WTC11 (cell line): ENCODE measurements around the gene ZNF236. TPM values are rescaled to one million over a fixed set of nuclear protein-coding genes. Genes with fewer than 3 reads are reported as not detected.
A peak's percentile ranks its signal among the peaks of the same experiment; 100 is the strongest.

ENCODE experiments used
- ATAC-seq: fragments of 200-7000 bp; cut with Tn5 transposase; 2 replicates; pipeline ENCODE4 v1.10.0; 2021; ENCODE audit warnings: mild to moderate bottlenecking, moderate library complexity
- CTCF ChIA-PET: fragments of 300-600 bp; sonication (Branson Sonifier 250); formaldehyde crosslinking; loops from one replicate; lab custom pipeline; 2021; ENCODE audit warnings: antibody characterized with exemption; lab: Charles Lee
- POLR2A ChIA-PET: fragments of 350-600 bp; sonication (Branson Sonifier 250); formaldehyde crosslinking; loops from one replicate; lab custom pipeline; 2021; ENCODE audit warnings: antibody characterized with exemption; lab: Charles Lee
- DNase-seq: peaks from one replicate; pipeline ENCODE4 v3.0.0; 2021; ENCODE audit warnings: low spot score
- H3K27ac Mint-ChIP-seq: 2 replicates; pipeline ENCODE4 v1.8.0; 2021; ENCODE audit warnings: mixed read lengths
- H3K27me3 Mint-ChIP-seq: 2 replicates; pipeline ENCODE4 v1.8.0; 2021; ENCODE audit warnings: low read depth, mild to moderate bottlenecking, moderate library complexity, mixed read lengths
- H3K36me3 Mint-ChIP-seq: 2 replicates; pipeline ENCODE4 v1.8.0; 2021; ENCODE audit warnings: mixed read lengths
- H3K4me1 Mint-ChIP-seq: 2 replicates; pipeline ENCODE4 v1.8.0; 2022; ENCODE audit warnings: mixed read lengths
- H3K4me3 Mint-ChIP-seq: 2 replicates; pipeline ENCODE4 v1.8.0; 2021; ENCODE audit warnings: mild to moderate bottlenecking, moderate library complexity, mixed read lengths
- H3K9me3 Mint-ChIP-seq: 2 replicates; pipeline ENCODE4 v1.8.0; 2021; ENCODE audit warnings: mixed read lengths
- AFF4 ChIP-seq: sonication (generic); formaldehyde crosslinking; IDR thresholded peaks from 2 replicates; pipeline ENCODE4 v1.8.1; 2023; ENCODE audit warnings: mild to moderate bottlenecking, missing genetic modification reagents, borderline replicate concordance
- ATF3 ChIP-seq: sonication (generic); formaldehyde crosslinking; conservative IDR thresholded peaks from 2 replicates; pipeline ENCODE4 v1.8.1; 2022; ENCODE audit warnings: mild to moderate bottlenecking, missing genetic modification reagents
- ATF6 ChIP-seq: sonication (generic); formaldehyde crosslinking; IDR thresholded peaks from 2 replicates; pipeline ENCODE4 v1.8.1; 2023; ENCODE audit warnings: mild to moderate bottlenecking, missing genetic modification reagents
- CREB1 ChIP-seq: sonication (generic); formaldehyde crosslinking; IDR thresholded peaks from 2 replicates; pipeline ENCODE4 v1.8.0; 2023; ENCODE audit warnings: mild to moderate bottlenecking, missing genetic modification reagents
- FOXK1 ChIP-seq: sonication (generic); formaldehyde crosslinking; IDR thresholded peaks from 2 replicates; pipeline ENCODE4 v1.8.0; 2022; ENCODE audit warnings: mild to moderate bottlenecking, moderate library complexity, missing genetic modification reagents
- FOXP1 ChIP-seq: sonication (generic); formaldehyde crosslinking; IDR thresholded peaks from 2 replicates; pipeline ENCODE4 v1.8.0; 2022; ENCODE audit warnings: missing genetic modification reagents, mild to moderate bottlenecking, moderate library complexity, borderline replicate concordance
- FOXP4 ChIP-seq: sonication (generic); formaldehyde crosslinking; IDR thresholded peaks from 2 replicates; pipeline ENCODE4 v1.8.0; 2022; ENCODE audit warnings: mild to moderate bottlenecking, missing genetic modification reagents
- GABPB1 ChIP-seq: sonication (generic); formaldehyde crosslinking; IDR thresholded peaks from 2 replicates; pipeline ENCODE4 v1.8.1; 2023; ENCODE audit warnings: mild to moderate bottlenecking, missing genetic modification reagents
- GRHL2 ChIP-seq: fragments of 250-450 bp; sonication (Bioruptor Pico); IDR thresholded peaks from 2 replicates; pipeline ENCODE4 v1.8.0; 2022; ENCODE audit warnings: mild to moderate bottlenecking, moderate library complexity; ENCODE audit not compliant: insufficient replicate concordance, severe bottlenecking
- HMGA2 ChIP-seq: fragments of 250-450 bp; sonication (Bioruptor Pico); IDR thresholded peaks from 2 replicates; pipeline ENCODE4 v1.4.0; 2021; ENCODE audit warnings: mild to moderate bottlenecking, moderate library complexity
- JAZF1 ChIP-seq: fragments of 250-450 bp; sonication (Bioruptor Pico); IDR thresholded peaks from 2 replicates; pipeline ENCODE4 v1.9.0; 2021; ENCODE audit warnings: moderate library complexity, mild to moderate bottlenecking, inconsistent platforms
- MLX ChIP-seq: sonication (generic); formaldehyde crosslinking; IDR thresholded peaks from 2 replicates; pipeline ENCODE4 v1.8.1; 2023; ENCODE audit warnings: mild to moderate bottlenecking, missing genetic modification reagents, moderate library complexity
- TP53 ChIP-seq: sonication (generic); formaldehyde crosslinking; IDR thresholded peaks from 2 replicates; pipeline ENCODE4 v1.8.1; 2023; ENCODE audit warnings: mild to moderate bottlenecking, missing genetic modification reagents
- ZNF232 ChIP-seq: sonication (generic); formaldehyde crosslinking; IDR thresholded peaks from 2 replicates; pipeline ENCODE4 v1.8.0; 2022; ENCODE audit warnings: mild to moderate bottlenecking, missing genetic modification reagents
- ZNF317 ChIP-seq: sonication (generic); formaldehyde crosslinking; IDR thresholded peaks from 2 replicates; pipeline ENCODE4 v1.8.1; 2023; ENCODE audit warnings: low read depth, mild to moderate bottlenecking, moderate library complexity, missing genetic modification reagents, borderline replicate concordance
- ZNF416 ChIP-seq: fragments of 250-450 bp; sonication (Bioruptor Pico); IDR thresholded peaks from 2 replicates; pipeline ENCODE4 v1.9.0; 2021; ENCODE audit warnings: mild to moderate bottlenecking, inconsistent platforms
- ZNF423 ChIP-seq: fragments of 250-450 bp; sonication (Bioruptor Pico); IDR thresholded peaks from 2 replicates; pipeline ENCODE4 v2.1.2; 2022; ENCODE audit warnings: mild to moderate bottlenecking, moderate library complexity
- ZNF425 ChIP-seq: fragments of 250-450 bp; sonication (Bioruptor Pico); conservative IDR thresholded peaks from 2 replicates; pipeline ENCODE4 v1.9.0; 2021; ENCODE audit warnings: mild to moderate bottlenecking
- ZNF532 ChIP-seq: fragments of 250-450 bp; sonication (Bioruptor Pico); IDR thresholded peaks from 2 replicates; pipeline ENCODE4 v1.9.0; 2021; ENCODE audit warnings: mild to moderate bottlenecking, borderline replicate concordance
- total RNA-seq: library from RNA; stranded (reverse); gene quantifications from 3 replicates; pipeline ENCODE4 v1.2.3, GENCODE V29; 2021

Gene ZNF236
- total RNA-seq, 1 experiment from 2014 or later, result 19.9 TPM

- ATAC-seq (peak; percentile 98), DNase-seq (peak; percentile 38)
- ChIA-PET CTCF (interaction anchor here (0.5 to 1.3 kb wide), 6 partner anchors 27 to 76 kb away, joined by 3 to 4 read pairs (median 4); no protein-coding TSS in a partner anchor), POLR2A (no interaction called here)
- Mint-ChIP-seq H3K27me3 (no peaks in the 10 kb centered on the region), H3K4me3 (no peak overlapping the region), H3K36me3 (peaks cover 15% of the 10 kb centered on the region), H3K27ac (0 out of 2 replicates have a peak overlapping the region, but pooled peaks have one; percentile 27), H3K9me3 (no peaks in the 10 kb centered on the region), H3K4me1 (peaks cover 16% of the 10 kb centered on the region)
- TF ChIP-seq CREB1 (CRISPR knock-in tag) (no peak), ATF3 (no peak), GABPB1 (CRISPR knock-in tag) (no peak), FOXK1 (no peak), JAZF1 (CRISPR knock-in tag) (no peak), ZNF232 (CRISPR knock-in tag) (no peak), ATF6 (no peak), HMGA2 (CRISPR knock-in tag) (no peak), MLX (CRISPR knock-in tag) (no peak), ZNF425 (CRISPR knock-in tag) (no peak), ZNF416 (no peak), ZNF532 (no peak)
Measured at GRCh38 chr18:76847916-76848315, 25.6 kb downstream of the ZNF236 start.

- H3K9me3 Mint-ChIP-seq, result no peaks in the 10 kb centered on the region
- ATAC-seq, result no peak
- ChIA-PET POLR2A (interaction anchor here (0.6 kb wide), 1 partner anchor 13 kb away, joined by 3 read pairs; no protein-coding TSS in a partner anchor), CTCF (no interaction called here)
- peaks cover 12% of the 10 kb centered on the region for H3K4me1 Mint-ChIP-seq
- H3K36me3 Mint-ChIP-seq, result peaks cover 18% of the 10 kb centered on the region
- H3K27ac Mint-ChIP-seq, result no peak overlapping the region
- no peaks in the 10 kb centered on the region for H3K27me3 Mint-ChIP-seq
- no peak overlapping the region for H3K4me3 Mint-ChIP-seq
- DNase-seq, result no peak
- TF ChIP-seq TP53 (no peak), CREB1 (CRISPR knock-in tag) (no peak), ZNF423 (CRISPR knock-in tag) (no peak), GRHL2 (CRISPR knock-in tag) (no peak), AFF4 (CRISPR knock-in tag) (no peak), FOXP4 (CRISPR knock-in tag) (no peak), FOXP1 (CRISPR knock-in tag) (no peak), ZNF317 (CRISPR knock-in tag) (no peak)
Measured at GRCh38 chr18:76850112-76850511, 27.8 kb downstream of the ZNF236 start.
